OCI-LY3 (cell line): ENCODE results near the gene SGPP1.
A peak's percentile ranks its signal among the peaks of the same experiment; 100 is the strongest.

Experiments used
- H2AFZ ChIP-seq: fragments of 200-600, 300-600 bp; shearing (Covaris generic); 2 replicates; pipeline ENCODE4 v1.6.0; 2014; ENCODE audit warnings: antibody characterized with exemption, low read depth, low read length
- H3K27ac ChIP-seq: fragments of 200-600, 300-600 bp; sonication (generic); 2 replicates; pipeline ENCODE4 v1.5.1; 2014; ENCODE audit warnings: mild to moderate bottlenecking, low read length, moderate library complexity, mixed read lengths
- H3K27me3 ChIP-seq: fragments of 200-600, 300-600 bp; sonication (generic); 2 replicates; pipeline ENCODE4 v1.6.1; 2014; ENCODE audit warnings: low read depth, low read length, mixed read lengths
- H3K36me3 ChIP-seq: fragments of 200-600, 300-600 bp; sonication (generic); replicated peaks from 2 replicates; pipeline ENCODE3; 2014; ENCODE audit warnings: low read depth, low read length, mixed read lengths
- H3K4me1 ChIP-seq: fragments of 300-600, 200-600 bp; sonication (generic); 2 replicates; pipeline ENCODE4 v1.6.1; 2014; ENCODE audit warnings: low read length, mixed read lengths
- H3K4me2 ChIP-seq: fragments of 200-600, 300-600 bp; sonication (generic); 2 replicates; pipeline ENCODE4 v1.6.1; 2014; ENCODE audit warnings: low read length, mixed read lengths
- H3K4me3 ChIP-seq: fragments of 300-600, 200-600 bp; sonication (generic); 2 replicates; pipeline ENCODE4 v1.5.1; 2014; ENCODE audit warnings: antibody characterized with exemption, mild to moderate bottlenecking, low read length, moderate library complexity
- H3K79me2 ChIP-seq: fragments of 300-600, 200-600 bp; shearing (Covaris generic); 2 replicates; pipeline ENCODE4 v1.6.1; 2014; ENCODE audit warnings: mild to moderate bottlenecking, low read length, mixed read lengths
- H3K9ac ChIP-seq: fragments of 300-600, 200-600 bp; shearing (Covaris generic); 2 replicates; pipeline ENCODE4 v1.6.0; 2014; ENCODE audit warnings: mild to moderate bottlenecking, low read length, moderate library complexity
- H3K9me3 ChIP-seq: fragments of 200-600, 300-600 bp; shearing (Covaris generic); 2 replicates; pipeline ENCODE4 v1.6.1; 2014; ENCODE audit warnings: low read length, mixed read lengths; ENCODE audit not compliant: insufficient read depth
- H4K20me1 ChIP-seq: fragments of 200-600, 300-600 bp; sonication (generic); 2 replicates; pipeline ENCODE4 v1.6.1; 2016; ENCODE audit warnings: low read length, mixed read lengths; ENCODE audit not compliant: insufficient read depth
- CTCF ChIP-seq: fragments of 200-600, 300-600 bp; sonication (generic); IDR thresholded peaks from 2 replicates; pipeline ENCODE4 v1.5.1; 2014; ENCODE audit warnings: antibody characterized with exemption, low read length, low read depth
- EZH2phosphoT487 ChIP-seq: fragments of 200-600 bp; shearing (Covaris generic); IDR thresholded peaks from 2 replicates; pipeline ENCODE4 v1.6.1; 2018; ENCODE audit warnings: antibody characterized with exemption, mixed run types, low read depth

The SGPP1 gene

GRCh38 chr14:63676615-63677014, 51.2 kb downstream of the SGPP1 start:
- no peak overlapping the region for H3K4me3 ChIP-seq

GRCh38 chr14:63673886-63674497, 53.9 kb downstream of the SGPP1 start:
- H3K4me3 ChIP-seq, result no peak overlapping the region
- H3K27ac ChIP-seq, result no peak overlapping the region
- H3K4me2 ChIP-seq, result no peak overlapping the region
- H3K79me2 ChIP-seq, result no peaks in the 10 kb centered on the region
- TF ChIP-seq EZH2phosphoT487, result no peak
- TF ChIP-seq CTCF, result no peak
- H3K36me3 ChIP-seq, result no peaks in the 10 kb centered on the region
- H3K4me1 ChIP-seq, result peaks cover 25% of the 10 kb centered on the region
- H3K9ac ChIP-seq, result no peak overlapping the region
- H2AFZ ChIP-seq, result no peak overlapping the region
- H4K20me1 ChIP-seq, result no peaks in the 10 kb centered on the region
- no peaks in the 10 kb centered on the region for H3K9me3 ChIP-seq
- H3K27me3 ChIP-seq, result no peaks in the 10 kb centered on the region

More at GRCh38 chr14:63676615-63677014, 51.2 kb downstream of the SGPP1 start:
- Histone ChIP-seq H2AFZ (no peak overlapping the region), H3K9ac (no peak overlapping the region), H3K36me3 (peaks cover 2% of the 10 kb centered on the region), H3K9me3 (no peaks in the 10 kb centered on the region), H3K27me3 (no peaks in the 10 kb centered on the region), H3K4me1 (peaks cover 16% of the 10 kb centered on the region), H4K20me1 (no peaks in the 10 kb centered on the region), H3K79me2 (no peaks in the 10 kb centered on the region), H3K4me2 (no peak overlapping the region), H3K27ac (no peak overlapping the region)
- no peak for TF ChIP-seq EZH2phosphoT487
- TF ChIP-seq CTCF, result no peak

GRCh38 chr14:63673255-63673654, 54.6 kb downstream of the SGPP1 start:
- Histone ChIP-seq H3K79me2 (no peaks in the 10 kb centered on the region), H3K9me3 (no peaks in the 10 kb centered on the region), H3K27ac (no peak overlapping the region), H3K27me3 (no peaks in the 10 kb centered on the region), H3K4me1 (peaks cover 25% of the 10 kb centered on the region), H3K36me3 (no peaks in the 10 kb centered on the region), H4K20me1 (no peaks in the 10 kb centered on the region), H3K9ac (no peak overlapping the region), H3K4me3 (no peak overlapping the region), H3K4me2 (no peak overlapping the region), H2AFZ (no peak overlapping the region)
- TF ChIP-seq EZH2phosphoT487 (no peak), CTCF (no peak)

- H3K9me3 ChIP-seq, result no peaks in the 10 kb centered on the region
- H3K4me3 ChIP-seq, result peak overlapping the region; percentile 20; the same call in 1 of the 2 replicates
- H3K27ac ChIP-seq, result peak overlapping the region; percentile 18; the same call in 1 of the 2 replicates
- H3K79me2 ChIP-seq, result no peaks in the 10 kb centered on the region
- H4K20me1 ChIP-seq, result no peaks in the 10 kb centered on the region
- no peaks in the 10 kb centered on the region for H3K27me3 ChIP-seq
- H3K9ac ChIP-seq, result peak overlapping the region; percentile 2; the same call in 1 of the 2 replicates
- H2AFZ ChIP-seq, result no peak overlapping the region
- peaks cover 25% of the 10 kb centered on the region for H3K4me1 ChIP-seq
- H3K36me3 ChIP-seq, result no peaks in the 10 kb centered on the region
- peak overlapping the region; percentile 48 for H3K4me2 ChIP-seq
- no peak for TF ChIP-seq EZH2phosphoT487
- no peak for TF ChIP-seq CTCF
Observed at GRCh38 chr14:63672417-63673180, 55.3 kb downstream of the SGPP1 start.
